HG03066 (cell line): ENCODE measurements around the gene CTSD.
"Not testable (repeated sequence)": the region's sequence is repeated elsewhere in the genome, so short reads cannot be mapped to it uniquely, and the experiment has no call there.

Experiments
- ATAC-seq: cut with Tn5 transposase; IDR thresholded peaks from one replicate; pipeline ENCODE4 v1.9.1; 2021; ENCODE audit warnings: low read depth; ENCODE audit not compliant: unreplicated experiment

The CTSD gene

GRCh38 chr11:1763796-1764661, at the start of gene CTSD:
Gene CTSD, minus strand, starts transcription at chr11:1763927. Its CDS starts 68 bp downstream, at chr11:1763859.
- peak; percentile 69 for ATAC-seq

GRCh38 chr11:1813356-1813755, 49.6 kb upstream of the CTSD start:
- not testable (repeated sequence) for ATAC-seq

- no peak for ATAC-seq
These were observed 49.1 kb upstream of the CTSD start for GRCh38 chr11:1812801-1813200.

- no peak for ATAC-seq
These were observed 48.5 kb upstream of the CTSD start for GRCh38 chr11:1812274-1812673.

- ATAC-seq: no peak
These were observed 47.0 kb upstream of the CTSD start for GRCh38 chr11:1810761-1811160.

GRCh38 chr11:1807264-1807995, 43.7 kb upstream of the CTSD start:
- no peak for ATAC-seq

- ATAC-seq: no peak
These were observed 41.8 kb upstream of the CTSD start for GRCh38 chr11:1805525-1805924.

GRCh38 chr11:1803835-1804519, 40.2 kb upstream of the CTSD start:
- ATAC-seq: not testable (repeated sequence)

GRCh38 chr11:1803246-1803645, 39.5 kb upstream of the CTSD start:
- ATAC-seq: no peak

- no peak for ATAC-seq
These were observed 33.8 kb upstream of the CTSD start for GRCh38 chr11:1797391-1798125.

GRCh38 chr11:1796413-1797011, 32.8 kb upstream of the CTSD start:
- no peak for ATAC-seq

- no peak for ATAC-seq
These were observed 29.4 kb upstream of the CTSD start for GRCh38 chr11:1793081-1793480.

GRCh38 chr11:1792461-1792860, 28.7 kb upstream of the CTSD start:
- ATAC-seq: no peak

- no peak for ATAC-seq
These were observed 28.2 kb upstream of the CTSD start for GRCh38 chr11:1791912-1792311.

GRCh38 chr11:1786466-1786865, 22.7 kb upstream of the CTSD start:
- no peak for ATAC-seq

GRCh38 chr11:1785749-1786413, 22.2 kb upstream of the CTSD start:
- no peak for ATAC-seq

GRCh38 chr11:1784761-1785650, 21.3 kb upstream of the CTSD start:
- no peak for ATAC-seq

GRCh38 chr11:1783725-1784529, 20.2 kb upstream of the CTSD start:
- ATAC-seq: no peak
